Right lobe of liver (tissue), 4 donors: ENCODE results near the gene FAM163A.

Source experiments
- CTCF ChIP-seq, 4 donors: fragments of 200-600 bp in 3 of 4; fragments of 450-650 bp in 1 of 4; IDR thresholded peaks; one replicate each; pipeline versions ENCODE4 v1.5.1 to v1.8.0; 2016 to 2022; ENCODE audit warnings: antibody characterized with exemption in 4 of 4, mild to moderate bottlenecking in 2 of 4
- POLR2A ChIP-seq: fragments of 450-650 bp; IDR thresholded peaks from one replicate; pipeline ENCODE4 v1.6.1; 2017; ENCODE audit warnings: antibody characterized with exemption, mild to moderate bottlenecking
- donor health status: DM: no; HTN: no; CAD: no.
- donor health status: DM: no; HTN: no; CAD: no.
- donor health status: DM: no; HTN: yes; CAD: no.

- TF ChIP-seq CTCF (IDR thresholded peaks at IDR 0.05) (no peak), POLR2A (no peak)
Observed at GRCh38 chr1:179821524-179821923, 78.4 kb downstream of the FAM163A start.
